HFF-Myc (cell line): ENCODE measurements around the gene NELL2.
"Not testable (repeated sequence)": the region's sequence is repeated elsewhere in the genome, so short reads cannot be mapped to it uniquely, and the experiment has no call there.

Source experiments
- DNase-seq: peaks from one replicate; pipeline ENCODE4 v3.0.0-alpha.2; 2011; ENCODE audit warnings: low read depth; ENCODE audit errors: extremely low read depth
- H3K4me3 ChIP-seq: replicated peaks from 2 replicates; pipeline ENCODE4 v1.5.1; 2011; ENCODE audit warnings: low read depth, mild to moderate bottlenecking, control low read depth, low read length
- CTCF ChIP-seq: IDR thresholded peaks from 2 replicates; pipeline ENCODE4 v1.5.1; 2012; ENCODE audit warnings: mild to moderate bottlenecking, low read depth, low read length, control low read depth; ENCODE audit errors: missing control alignments

The NELL2 gene

GRCh38 chr12:44765796-44766195, 110.3 kb downstream of the NELL2 start:
- H3K4me3 ChIP-seq, result no peak overlapping the region
- no peak for DNase-seq
- TF ChIP-seq CTCF, result no peak

GRCh38 chr12:44763021-44763420, 113.1 kb downstream of the NELL2 start:
- DNase-seq, result no peak
- H3K4me3 ChIP-seq, result no peak overlapping the region
- TF ChIP-seq CTCF, result no peak

GRCh38 chr12:44759289-44759688, 116.8 kb downstream of the NELL2 start:
- DNase-seq, result no peak
- no peak for TF ChIP-seq CTCF
- H3K4me3 ChIP-seq, result no peak overlapping the region

- no peak overlapping the region for H3K4me3 ChIP-seq
- no peak for TF ChIP-seq CTCF
- DNase-seq, result no peak
These were observed 125.6 kb downstream of the NELL2 start for GRCh38 chr12:44750468-44750867.

- H3K4me3 ChIP-seq, result no peak overlapping the region
- DNase-seq, result no peak
- TF ChIP-seq CTCF, result no peak
These were observed 126.5 kb downstream of the NELL2 start for GRCh38 chr12:44749566-44749965.

GRCh38 chr12:44748950-44749468, 127.1 kb downstream of the NELL2 start:
- no peak for DNase-seq
- no peak overlapping the region for H3K4me3 ChIP-seq
- no peak for TF ChIP-seq CTCF

GRCh38 chr12:44741292-44741980, 134.7 kb downstream of the NELL2 start:
- not testable (repeated sequence) for H3K4me3 ChIP-seq, DNase-seq
